Activated B cell treated with CpG ODN at 0.5 μM for 24 hours (primary cell): ENCODE measurements around the gene VAMP4. TPM values are rescaled to one million over a fixed set of nuclear protein-coding genes. Genes with fewer than 3 reads are reported as not detected.

ENCODE experiments used
- ATAC-seq: fragments of 200-7000 bp; cut with Tn5 transposase; one replicate; pipeline ENCODE4 v1.10.0; 2021; ENCODE audit warnings: low read depth, mild to moderate bottlenecking, moderate library complexity
- CTCF ChIA-PET: fragments of 350-600 bp; sonication (Branson Sonifier 250); formaldehyde crosslinking; loops from one replicate; lab custom pipeline; 2021; ENCODE audit warnings: antibody characterized with exemption; lab: Charles Lee
- POLR2A ChIA-PET: fragments of 350-600 bp; sonication (Branson Sonifier 250); formaldehyde crosslinking; loops from one replicate; lab custom pipeline; 2021; ENCODE audit warnings: antibody characterized with exemption; lab: Charles Lee
- DNase-seq: peaks from one replicate; pipeline ENCODE4 v3.0.0; 2022
- H3K27ac Mint-ChIP-seq: one replicate; pipeline ENCODE4 v1.8.0; 2020; ENCODE audit warnings: mixed read lengths
- H3K27me3 Mint-ChIP-seq: one replicate; pipeline ENCODE4 v1.8.0; 2021; ENCODE audit warnings: mixed read lengths
- H3K36me3 Mint-ChIP-seq: one replicate; pipeline ENCODE4 v1.8.0; 2021; ENCODE audit warnings: low read depth, mixed read lengths
- H3K4me1 Mint-ChIP-seq: one replicate; pipeline ENCODE4 v1.8.0; 2021; ENCODE audit warnings: mixed read lengths
- H3K4me3 Mint-ChIP-seq: one replicate; pipeline ENCODE4 v1.8.0; 2020; ENCODE audit warnings: mild to moderate bottlenecking, mixed read lengths
- H3K9me3 Mint-ChIP-seq: one replicate; pipeline ENCODE4 v1.8.0; 2020; ENCODE audit warnings: mixed read lengths
- intact Hi-C: fragments of 100-400 bp; cut with micrococcal nuclease; formaldehyde crosslinking; loops from one replicate; pipeline ENCODE4 v1.15.1; 2024
- total RNA-seq: library from RNA; stranded (reverse); gene quantifications from 2 replicates; pipeline ENCODE4 v1.2.3, GENCODE V29; 2022
- TF ChIP-seq, protein P1 (sequence below): fragments of 200-600 bp; IDR thresholded peaks from one replicate; pipeline ENCODE4 v1.8.0; 2022; ENCODE audit warnings: antibody characterized with exemption, mild to moderate bottlenecking

The VAMP4 gene
- total RNA-seq, 1 donor from 2014 or later: 10.5 TPM

DNA sequence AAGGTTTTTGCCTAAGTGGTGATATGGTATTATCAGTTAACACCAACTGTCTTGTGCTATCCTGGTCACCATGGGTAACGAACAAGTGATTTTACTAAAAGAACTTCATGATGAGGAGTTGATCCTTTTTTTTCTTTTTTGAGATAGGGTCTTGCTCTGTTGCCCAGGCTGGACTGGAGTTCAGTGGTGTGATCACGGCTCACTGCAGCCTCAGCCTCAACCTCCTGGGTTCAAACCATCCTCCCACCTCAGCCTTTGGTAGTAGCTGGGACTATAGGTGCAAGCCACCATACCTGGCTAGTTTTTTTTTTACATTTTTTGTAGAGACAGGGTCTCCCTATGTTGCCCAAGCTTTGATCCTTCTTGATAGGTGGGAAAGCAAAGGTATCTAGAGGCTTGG, 44.7 kb upstream of the VAMP4 start:
- no peak overlapping the region for H3K4me3 Mint-ChIP-seq
- peaks cover 84% of the 10 kb centered on the region for H3K36me3 Mint-ChIP-seq
- CTCF ChIA-PET: no interaction called here
- ATAC-seq (no peak), DNase-seq (no peak)
- TF ChIP-seq, protein P1, sequence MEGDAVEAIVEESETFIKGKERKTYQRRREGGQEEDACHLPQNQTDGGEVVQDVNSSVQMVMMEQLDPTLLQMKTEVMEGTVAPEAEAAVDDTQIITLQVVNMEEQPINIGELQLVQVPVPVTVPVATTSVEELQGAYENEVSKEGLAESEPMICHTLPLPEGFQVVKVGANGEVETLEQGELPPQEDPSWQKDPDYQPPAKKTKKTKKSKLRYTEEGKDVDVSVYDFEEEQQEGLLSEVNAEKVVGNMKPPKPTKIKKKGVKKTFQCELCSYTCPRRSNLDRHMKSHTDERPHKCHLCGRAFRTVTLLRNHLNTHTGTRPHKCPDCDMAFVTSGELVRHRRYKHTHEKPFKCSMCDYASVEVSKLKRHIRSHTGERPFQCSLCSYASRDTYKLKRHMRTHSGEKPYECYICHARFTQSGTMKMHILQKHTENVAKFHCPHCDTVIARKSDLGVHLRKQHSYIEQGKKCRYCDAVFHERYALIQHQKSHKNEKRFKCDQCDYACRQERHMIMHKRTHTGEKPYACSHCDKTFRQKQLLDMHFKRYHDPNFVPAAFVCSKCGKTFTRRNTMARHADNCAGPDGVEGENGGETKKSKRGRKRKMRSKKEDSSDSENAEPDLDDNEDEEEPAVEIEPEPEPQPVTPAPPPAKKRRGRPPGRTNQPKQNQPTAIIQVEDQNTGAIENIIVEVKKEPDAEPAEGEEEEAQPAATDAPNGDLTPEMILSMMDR: no peak
- POLR2A ChIA-PET: no interaction called here
- no peaks in the 10 kb centered on the region for H3K9me3 Mint-ChIP-seq
- H3K4me1 Mint-ChIP-seq: peaks cover 31% of the 10 kb centered on the region
- no peak overlapping the region for H3K27ac Mint-ChIP-seq
- intact Hi-C loops: no loop called here
- H3K27me3 Mint-ChIP-seq: no peaks in the 10 kb centered on the region

DNA sequence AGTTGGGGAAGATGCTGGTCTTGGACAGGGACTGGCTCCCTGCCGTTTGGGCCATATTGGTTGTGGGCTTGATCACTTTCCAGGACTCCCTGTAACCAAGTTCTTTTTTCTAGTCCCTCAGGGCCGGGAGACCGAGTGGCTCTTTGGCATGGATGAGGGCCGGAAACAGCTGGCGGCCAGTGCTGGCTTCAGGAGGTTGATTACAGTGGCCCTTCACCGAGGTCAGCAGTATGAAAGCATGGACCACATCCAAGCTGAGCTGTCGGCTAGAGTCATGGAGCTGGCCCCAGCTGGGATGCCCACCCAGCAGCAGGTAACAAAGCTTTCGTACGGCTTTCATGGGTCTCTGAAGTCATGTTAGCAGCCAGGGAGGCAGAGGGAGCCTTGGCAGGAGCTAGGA, 43.9 kb upstream of the VAMP4 start:
- intact Hi-C loops: no loop called here
- Mint-ChIP-seq H3K4me3 (no peak overlapping the region), H3K27ac (no peak overlapping the region), H3K9me3 (no peaks in the 10 kb centered on the region), H3K27me3 (no peaks in the 10 kb centered on the region), H3K36me3 (peaks cover 80% of the 10 kb centered on the region), H3K4me1 (peaks cover 38% of the 10 kb centered on the region)
- TF ChIP-seq, protein P1: no peak
- ChIA-PET POLR2A (interaction anchor here (1.4 kb wide), 1 partner anchor 43 kb away, joined by 4 read pairs; the partner anchor contains the start of gene VAMP4), CTCF (interaction anchor here (2.5 kb wide), 1 partner anchor 16 kb away, joined by 8 read pairs; no protein-coding TSS in a partner anchor)
- ATAC-seq (no peak), DNase-seq (no peak)

DNA sequence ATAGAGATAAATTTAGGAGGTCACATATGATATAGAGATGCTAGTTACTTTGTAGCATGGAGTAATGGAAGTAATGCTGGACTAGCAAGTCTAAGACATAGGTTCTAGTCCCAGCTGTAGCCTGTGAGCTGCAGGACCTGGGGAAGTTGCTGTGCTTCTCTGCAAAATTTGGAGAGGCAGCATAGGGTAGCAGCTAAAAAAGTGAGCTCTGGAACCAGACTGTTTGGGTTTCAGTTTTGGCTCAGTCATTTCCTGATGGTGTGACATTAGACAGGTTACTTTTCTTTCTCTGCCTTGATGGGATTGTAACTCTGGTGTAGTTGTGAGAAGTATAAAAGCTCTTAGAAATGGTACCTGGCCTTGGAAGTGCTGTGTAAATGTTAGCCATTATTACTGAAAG, 42.9 kb upstream of the VAMP4 start:
- Mint-ChIP-seq H3K27me3 (no peaks in the 10 kb centered on the region), H3K27ac (no peak overlapping the region), H3K4me1 (peaks cover 43% of the 10 kb centered on the region), H3K36me3 (peaks cover 71% of the 10 kb centered on the region), H3K4me3 (no peak overlapping the region), H3K9me3 (no peaks in the 10 kb centered on the region)
- intact Hi-C loops: loop anchor here (5.0 kb wide), 1 partner anchor 1033 kb away; no protein-coding TSS in a partner anchor
- ATAC-seq (no peak), DNase-seq (no peak)
- TF ChIP-seq, protein P1: no peak
- ChIA-PET CTCF (interaction anchor here (0.6 to 2.5 kb wide), 2 partner anchors 16 to 218 kb away, joined by 4 to 8 read pairs; no protein-coding TSS in a partner anchor), POLR2A (interaction anchor here (1.4 kb wide), 1 partner anchor 42 kb away, joined by 4 read pairs; the partner anchor contains the start of gene VAMP4)

DNA sequence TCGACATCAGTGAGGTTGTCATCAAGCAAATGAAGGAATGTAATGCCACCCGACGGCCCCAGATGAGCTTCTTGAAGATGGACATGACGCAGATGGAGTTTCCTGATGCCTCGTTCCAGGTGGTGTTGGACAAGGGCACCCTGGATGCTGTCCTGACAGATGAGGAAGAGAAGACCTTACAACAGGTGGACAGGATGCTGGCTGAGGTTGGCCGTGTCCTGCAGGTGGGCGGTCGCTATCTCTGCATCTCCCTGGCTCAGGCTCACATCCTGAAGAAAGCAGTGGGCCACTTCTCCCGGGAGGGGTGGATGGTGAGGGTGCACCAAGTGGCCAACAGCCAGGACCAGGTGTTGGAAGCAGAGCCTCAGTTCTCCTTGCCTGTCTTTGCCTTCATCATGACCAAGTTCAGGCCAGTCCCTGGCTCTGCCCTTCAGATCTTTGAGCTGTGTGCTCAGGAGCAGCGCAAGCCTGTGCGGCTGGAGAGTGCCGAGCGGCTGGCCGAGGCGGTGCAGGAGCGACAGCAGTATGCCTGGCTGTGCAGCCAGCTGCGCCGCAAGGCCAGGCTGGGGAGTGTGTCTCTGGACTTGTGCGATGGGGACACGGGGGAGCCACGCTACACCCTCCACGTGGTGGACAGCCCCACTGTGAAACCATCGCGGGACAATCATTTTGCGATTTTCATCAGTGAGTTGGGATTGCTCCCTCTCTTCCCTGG, 42.1 kb upstream of the VAMP4 start:
- TF ChIP-seq, protein P1: no peak
- Mint-ChIP-seq H3K4me1 (peaks cover 43% of the 10 kb centered on the region), H3K27ac (no peak overlapping the region), H3K9me3 (no peaks in the 10 kb centered on the region), H3K27me3 (no peaks in the 10 kb centered on the region), H3K36me3 (peaks cover 63% of the 10 kb centered on the region), H3K4me3 (no peak overlapping the region)
- ChIA-PET POLR2A (interaction anchor here (1.4 kb wide), 1 partner anchor 42 kb away, joined by 4 read pairs; the partner anchor contains the start of gene VAMP4), CTCF (interaction anchor here (2.5 kb wide), 1 partner anchor 17 kb away, joined by 8 read pairs; no protein-coding TSS in a partner anchor)
- DNase-seq (no peak), ATAC-seq (no peak)
- intact Hi-C loops: loop anchor here (5.0 kb wide), 1 partner anchor 1033 kb away; no protein-coding TSS in a partner anchor
